ENCODE results near the gene GPNMB. TPM values are rescaled to one million over a fixed set of nuclear protein-coding genes. Genes with fewer than 3 reads are reported as not detected.

Gene GPNMB
- total and polyA plus RNA-seq, 2 of the 4 experiments (the other 2 are of a cell fraction), result under 0.01 to 0.14 TPM

GRCh38 chr7:23290993-23291392 lies 44.4 kb downstream of the GPNMB start:
- CTCF ChIA-PET, result interaction anchor here (2.2 kb wide), 1 partner anchor 18 kb away, joined by 6 read pairs; no protein-coding TSS in a partner anchor
- H3K14ac ChIP-seq (replicated peaks; ENCODE audit: low read depth, low read length), result no peak overlapping the region
- DNase-seq (no peak), ATAC-seq (ENCODE audit: low read depth) (no peak)
- no peaks in the 10 kb centered on the region for H4K20me1 ChIP-seq (ENCODE audit: insufficient read depth, low read length)
- no peak overlapping the region for H2BK5ac ChIP-seq (ENCODE audit: low read depth, low read length, poor library complexity, severe bottlenecking)
- H2BK120ac ChIP-seq (ENCODE audit: low read depth, low read length), result no peak overlapping the region
- no peak overlapping the region for H2AK5ac ChIP-seq (ENCODE audit: low read depth, low read length)
- no peak overlapping the region for H3K4me2 ChIP-seq (ENCODE audit: low read depth, low read length)
- no peaks in the 10 kb centered on the region for H3K4me1 ChIP-seq (ENCODE audit: control insufficient read depth, insufficient read depth, low read length)
- no peak overlapping the region for H4K91ac ChIP-seq (ENCODE audit: insufficient read depth, low read depth, low read length)
- H4K8ac ChIP-seq (ENCODE audit: low read depth in 2 of 2, low read length in 2 of 2), result no peak overlapping the region
- no peak overlapping the region for H2BK15ac ChIP-seq (ENCODE audit: low read depth, low read length)
- no peaks in the 10 kb centered on the region for H3K9me1 ChIP-seq (ENCODE audit: insufficient read depth, low read length)
- no peaks in the 10 kb centered on the region for H3K79me1 ChIP-seq (ENCODE audit: low read depth in 1 of 2, low read length in 2 of 2)
- no peaks in the 10 kb centered on the region for H3K9me3 ChIP-seq (ENCODE audit: control insufficient read depth, insufficient read depth, low read length)
- 94% methylated on average over 7 of the region's 9 CpGs; no CpG with 5 or more reads in 1 of the 2 experiments for WGBS, 2 experiments (ENCODE audit: extremely low coverage in 2 of 2, insufficient read length in 1 of 2)
- H2AK9ac ChIP-seq (replicated peaks; ENCODE audit: low read depth, low read length, poor library complexity), result no peak overlapping the region
- TF ChIP-seq MAFK (IDR thresholded peaks at IDR 0.05; ENCODE audit: low read depth, low read length) (no peak), CEBPB (IDR thresholded peaks at IDR 0.05; ENCODE audit: low read depth, low read length) (no peak), RFX5 (IDR thresholded peaks at IDR 0.05; ENCODE audit: low read depth, low read length) (no peak), RAD21 (IDR thresholded peaks at IDR 0.05; ENCODE audit: low read length) (no peak), USF2 (IDR thresholded peaks at IDR 0.05; ENCODE audit: low read depth, low read length) (no peak), NFE2L2 (IDR thresholded peaks at IDR 0.05; ENCODE audit: low read depth, low read length) (no peak), MXI1 (IDR thresholded peaks at IDR 0.05; ENCODE audit: borderline replicate concordance, low read depth, low read length) (no peak), SMC3 (IDR thresholded peaks at IDR 0.05; ENCODE audit: low read depth, low read length) (no peak)
- TF ChIP-seq, protein P1, sequence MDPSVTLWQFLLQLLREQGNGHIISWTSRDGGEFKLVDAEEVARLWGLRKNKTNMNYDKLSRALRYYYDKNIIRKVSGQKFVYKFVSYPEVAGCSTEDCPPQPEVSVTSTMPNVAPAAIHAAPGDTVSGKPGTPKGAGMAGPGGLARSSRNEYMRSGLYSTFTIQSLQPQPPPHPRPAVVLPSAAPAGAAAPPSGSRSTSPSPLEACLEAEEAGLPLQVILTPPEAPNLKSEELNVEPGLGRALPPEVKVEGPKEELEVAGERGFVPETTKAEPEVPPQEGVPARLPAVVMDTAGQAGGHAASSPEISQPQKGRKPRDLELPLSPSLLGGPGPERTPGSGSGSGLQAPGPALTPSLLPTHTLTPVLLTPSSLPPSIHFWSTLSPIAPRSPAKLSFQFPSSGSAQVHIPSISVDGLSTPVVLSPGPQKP (IDR thresholded peaks at IDR 0.05; ENCODE audit: borderline replicate concordance, low read depth, low read length), result no peak
- TF ChIP-seq, protein P2, sequence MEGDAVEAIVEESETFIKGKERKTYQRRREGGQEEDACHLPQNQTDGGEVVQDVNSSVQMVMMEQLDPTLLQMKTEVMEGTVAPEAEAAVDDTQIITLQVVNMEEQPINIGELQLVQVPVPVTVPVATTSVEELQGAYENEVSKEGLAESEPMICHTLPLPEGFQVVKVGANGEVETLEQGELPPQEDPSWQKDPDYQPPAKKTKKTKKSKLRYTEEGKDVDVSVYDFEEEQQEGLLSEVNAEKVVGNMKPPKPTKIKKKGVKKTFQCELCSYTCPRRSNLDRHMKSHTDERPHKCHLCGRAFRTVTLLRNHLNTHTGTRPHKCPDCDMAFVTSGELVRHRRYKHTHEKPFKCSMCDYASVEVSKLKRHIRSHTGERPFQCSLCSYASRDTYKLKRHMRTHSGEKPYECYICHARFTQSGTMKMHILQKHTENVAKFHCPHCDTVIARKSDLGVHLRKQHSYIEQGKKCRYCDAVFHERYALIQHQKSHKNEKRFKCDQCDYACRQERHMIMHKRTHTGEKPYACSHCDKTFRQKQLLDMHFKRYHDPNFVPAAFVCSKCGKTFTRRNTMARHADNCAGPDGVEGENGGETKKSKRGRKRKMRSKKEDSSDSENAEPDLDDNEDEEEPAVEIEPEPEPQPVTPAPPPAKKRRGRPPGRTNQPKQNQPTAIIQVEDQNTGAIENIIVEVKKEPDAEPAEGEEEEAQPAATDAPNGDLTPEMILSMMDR (conservative IDR thresholded peaks at IDR 0.05; ENCODE audit: low read depth, low read length), result no peak
- no peak overlapping the region for H3K23ac ChIP-seq (ENCODE audit: low read depth, low read length)
- H3K4me3 ChIP-seq (ENCODE audit: insufficient read depth, low read depth, low read length), result no peak overlapping the region
- H3K9ac ChIP-seq (ENCODE audit: low read depth, low read length), result no peak overlapping the region
- BruUV-seq (replicated peaks), result no TSS peak
- in situ Hi-C loops (cut with MboI; ENCODE audit: low sequenced_read_pairs), result no loop called here
- no peaks in the 10 kb centered on the region for H3K27me3 ChIP-seq (ENCODE audit: control insufficient read depth, insufficient read depth, low read length)
- no peaks in the 10 kb centered on the region for H3K36me3 ChIP-seq (ENCODE audit: control insufficient read depth, insufficient read depth, low read length)
- no peak overlapping the region for H2AFZ ChIP-seq (replicated peaks; ENCODE audit: low read length, poor library complexity)
- POLR2A ChIA-PET (ENCODE audit: unreplicated experiment), result no interaction called here
- intact Hi-C loops (cut with micrococcal nuclease), result no loop called here
- no peak overlapping the region for H4K5ac ChIP-seq (ENCODE audit: low read depth, low read length)
- H3K4ac ChIP-seq (ENCODE audit: low read depth, low read length), result no peak overlapping the region
- H3K18ac ChIP-seq (ENCODE audit: low read depth, low read length), result no peak overlapping the region
- dilution Hi-C loops (cut with HindIII; ENCODE audit: low sequenced_read_pairs, unreplicated experiment), result no loop called here
- H3K27ac ChIP-seq (ENCODE audit: insufficient read depth, low read length), result no peak overlapping the region
- H3K56ac ChIP-seq (ENCODE audit: extremely low read depth, insufficient read depth, low read length), result no peak overlapping the region
- H2BK20ac ChIP-seq (ENCODE audit: low read depth, low read length), result no peak overlapping the region
